ENCODE data around the gene PTGFRN. TPM values are rescaled to one million over a fixed set of nuclear protein-coding genes. Genes with fewer than 3 reads are reported as not detected.

The PTGFRN gene
- total and polyA plus RNA-seq, 2 of the 8 experiments (the other 6 are each of a cell fraction or from before 2014, with no cell fraction given), result 13.0 to 32.6 TPM

GRCh38 chr1:117025568-117025967 lies 115.9 kb downstream of the PTGFRN start (continued):
- no peak for TF ChIP-seq TBP (IDR thresholded peaks at IDR 0.05; ENCODE audit: low read depth, low read length)
- no peak for TF ChIP-seq CBX8 (IDR thresholded peaks at IDR 0.05; ENCODE audit: borderline replicate concordance, low read depth, low read length)
- TF ChIP-seq SIX5 (IDR thresholded peaks at IDR 0.05; ENCODE audit: low read depth, low read length), result no peak
- TF ChIP-seq BCL11A (IDR thresholded peaks at IDR 0.05; ENCODE audit: low read depth in 2 of 2, low read length in 2 of 2), result no peak
- no peak for TF ChIP-seq RFX5 (IDR thresholded peaks at IDR 0.05; ENCODE audit: borderline replicate concordance, low read depth, low read length)
- TF ChIP-seq POU5F1 (IDR thresholded peaks at IDR 0.05; ENCODE audit: low read depth, low read length), result no peak

Data from H1 (cell line).